ENCODE measurements around the gene ARIH1. TPM values are rescaled to one million over a fixed set of nuclear protein-coding genes. Genes with fewer than 3 reads are reported as not detected.

ARIH1 gene
- total and polyA plus RNA-seq, 2 of the 8 experiments (the other 6 are each of a cell fraction or from before 2014, with no cell fraction given): 32.7 to 179 TPM

DNA sequence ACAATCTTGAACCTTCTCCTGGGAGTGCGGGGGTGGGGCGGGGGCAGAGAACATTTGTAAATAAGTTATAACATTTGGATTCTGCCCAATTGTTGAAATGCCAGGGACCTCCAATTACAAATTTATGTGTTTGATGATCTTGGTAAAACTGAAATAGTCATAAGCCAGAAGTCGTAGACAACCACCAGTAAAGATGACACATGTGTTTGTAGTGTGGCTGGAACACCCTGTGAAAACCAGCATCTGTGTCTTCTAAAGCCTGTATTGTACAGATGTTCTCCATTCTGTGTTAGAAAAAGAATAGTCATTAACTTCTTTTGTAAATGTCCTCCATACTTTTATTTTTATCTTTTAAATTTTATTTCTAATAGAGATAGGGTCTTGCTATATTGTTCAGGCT lies 61.8 kb downstream of the ARIH1 start (continued):
- TF ChIP-seq GABPA (IDR thresholded peaks at IDR 0.05; ENCODE audit: borderline replicate concordance, insufficient read depth, low read length) (no peak), TCF12 (IDR thresholded peaks at IDR 0.05; ENCODE audit: low read depth, low read length) (no peak), RBBP5 (IDR thresholded peaks at IDR 0.05; ENCODE audit: borderline replicate concordance, low read depth, low read length) (no peak)
